Measurements from ENCODE around the gene GOLGA6L9. TPM values are rescaled to one million over a fixed set of nuclear protein-coding genes. Genes with fewer than 3 reads are reported as not detected.
"Not testable (repeated sequence)": the region's sequence is repeated elsewhere in the genome, so short reads cannot be mapped to it uniquely, and the experiment has no call there.

Gene GOLGA6L9
- polyA plus RNA-seq, 1 experiment: 2.5 TPM

DNA sequence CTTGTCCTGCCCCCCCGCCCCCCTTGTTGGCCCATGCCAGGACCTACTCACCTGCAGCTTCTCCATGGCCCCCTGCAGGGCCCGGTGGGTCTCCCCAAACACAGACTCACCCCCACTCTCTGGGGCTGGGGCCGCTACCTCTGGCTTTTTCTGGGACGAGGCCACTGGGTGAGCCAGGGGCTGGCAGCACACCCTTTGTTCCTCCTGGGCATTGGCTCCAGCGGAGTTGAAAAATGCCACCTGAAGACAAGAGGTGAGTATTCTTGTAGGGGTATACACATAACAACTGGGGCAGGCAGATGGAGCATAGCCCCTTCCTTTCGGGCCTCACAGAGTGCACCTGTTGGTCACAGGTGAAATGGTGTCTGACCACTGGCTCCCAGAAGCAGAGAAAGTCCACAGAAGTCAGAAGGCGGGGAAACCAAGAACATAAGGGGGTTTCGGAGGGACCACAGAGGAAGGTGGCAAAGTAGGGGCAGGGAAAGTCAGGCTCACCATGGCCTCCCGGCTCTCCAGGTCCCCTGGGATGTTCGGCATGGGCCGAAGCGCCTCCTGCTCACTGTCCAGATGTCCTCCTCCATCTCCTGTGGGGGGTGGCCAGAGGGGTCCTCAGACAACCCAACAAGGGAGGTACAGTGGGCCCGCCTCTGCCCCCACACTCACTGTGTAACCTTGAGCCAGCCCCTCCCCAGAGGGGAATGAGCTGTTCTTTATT lies 47.9 kb downstream of the GOLGA6L9 start:
- not testable (repeated sequence) for DNase-seq (ENCODE audit: low read depth, low spot score); H3K27me3 ChIP-seq (ENCODE audit: control insufficient read depth, insufficient read depth, low read length)

More for the DNA sequence above, 47.9 kb downstream of the GOLGA6L9 start:
- H3K4me3 ChIP-seq (ENCODE audit: low read depth, low read length); H3K27ac ChIP-seq (ENCODE audit: low read depth, low read length); CTCF ChIA-PET; POLR2A ChIA-PET; H3K9me3 ChIP-seq (ENCODE audit: control insufficient read depth, insufficient read depth, low read length): not testable (repeated sequence)

Small RNA genes lying within 50 kb of the gene (small RNA-seq; reads per million reads assigned to genes)
- not detected for gene AC245033.3 (ENCODE audit: insufficient read length, low read depth)

Other genes starting within 250 kb of the GOLGA6L9 start
- 15.3 and 19.3 TPM in 2 replicates for gene EFL1, start 167.1 kb upstream of the GOLGA6L9 start, polyA plus RNA-seq (2011; rRNA removed)
- gene SAXO2, start 167.0 kb upstream of the GOLGA6L9 start, polyA plus RNA-seq (2011; rRNA removed): 3.5 and 3.6 TPM in 2 replicates
- 0.99 and 1.3 TPM in 2 replicates for gene GOLGA6L10, start 80.3 kb upstream of the GOLGA6L9 start, polyA plus RNA-seq (2011; rRNA removed)
- gene RPS17, start 110.6 kb downstream of the GOLGA6L9 start, polyA plus RNA-seq (2011; rRNA removed): 4,215 and 4,363 TPM in 2 replicates
- gene CPEB1, start 217.5 kb downstream of the GOLGA6L9 start, polyA plus RNA-seq (2011; rRNA removed): 8.3 and 8.4 TPM in 2 replicates